Measurements from ENCODE around the gene DPP4.

DPP4 gene

DNA sequence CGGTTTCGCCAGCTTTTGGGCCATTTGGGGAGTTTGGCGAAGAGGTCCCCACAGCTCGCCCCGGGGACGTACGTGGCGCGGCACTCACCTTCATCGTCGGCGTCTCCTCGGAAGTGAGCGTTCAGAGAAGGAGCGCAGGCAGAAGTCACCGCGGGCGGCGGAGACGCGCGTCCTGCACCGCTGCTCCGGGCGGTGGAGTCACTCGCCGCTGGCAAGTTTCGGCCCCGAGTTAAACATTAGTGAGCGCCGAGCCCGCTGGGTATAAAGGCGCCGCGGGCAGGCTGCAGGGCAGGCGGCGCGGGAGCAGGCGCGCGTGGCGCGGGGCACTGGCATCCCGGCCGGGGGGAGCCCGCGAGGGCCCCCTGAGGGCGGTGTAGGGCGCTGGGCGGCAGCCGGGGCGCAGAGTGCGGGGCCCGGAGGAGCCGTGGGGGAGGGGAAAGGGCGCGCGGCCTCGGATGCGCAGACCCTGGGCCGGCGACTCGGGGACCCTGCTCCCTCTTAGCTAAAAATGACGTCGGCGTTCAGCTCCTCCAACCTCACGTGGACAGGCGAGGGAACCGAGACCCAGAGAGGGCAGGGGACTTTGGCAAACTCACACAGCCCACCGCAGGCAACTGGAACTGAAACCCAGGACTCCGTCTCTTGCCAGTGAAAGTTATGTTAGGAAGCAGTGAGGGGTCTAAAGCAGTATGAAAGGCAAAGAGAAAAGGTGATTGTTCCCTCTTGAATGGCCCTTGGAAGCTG is at the start of gene DPP4:
Gene DPP4, minus strand, starts transcription at position 328 of the 744 bp plus-strand sequence. Its CDS starts 234 bp downstream, at position 94.
- DNase-seq: peak; percentile 5

DNA sequence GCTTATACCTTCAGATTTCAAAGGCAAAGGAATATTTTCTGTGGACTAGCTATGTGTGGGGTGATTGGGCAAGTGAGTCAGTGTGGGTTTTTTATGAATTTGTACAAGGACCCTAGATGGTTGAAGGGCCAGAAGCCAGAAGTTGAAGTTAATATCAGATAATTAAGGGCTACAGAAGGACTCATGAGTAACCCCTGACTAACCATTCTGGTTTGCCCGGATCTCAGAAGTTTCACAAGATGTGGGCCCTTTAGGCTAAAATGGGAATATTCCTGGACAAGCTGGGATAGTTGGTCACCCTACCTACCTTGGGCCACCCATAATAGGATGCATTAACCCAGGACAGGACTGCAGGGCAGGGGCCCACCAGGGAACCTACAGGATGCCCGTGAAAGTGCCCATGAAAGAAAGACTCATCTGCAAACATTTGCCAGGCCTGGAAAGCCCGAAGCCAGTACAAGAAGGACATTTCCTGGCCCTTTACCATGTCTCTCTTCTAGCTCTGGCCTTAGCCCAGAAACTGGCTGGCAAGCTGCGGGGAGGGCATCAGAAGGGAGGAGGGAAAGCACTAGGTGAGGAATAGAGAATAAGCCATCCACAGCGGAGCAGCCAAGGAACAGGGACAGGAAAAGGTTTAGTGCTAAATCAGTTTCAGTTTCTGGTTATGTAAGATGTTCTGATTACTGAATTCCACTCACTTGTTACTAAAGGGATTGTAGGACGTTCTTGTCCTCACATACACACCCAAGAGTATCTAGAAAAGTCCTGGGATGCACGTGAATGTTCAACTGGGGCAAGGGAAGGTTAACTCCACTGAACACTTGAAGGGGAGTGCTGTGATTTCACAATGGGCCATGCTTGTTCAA is 44.4 kb upstream of the DPP4 start:
- DNase-seq: no peak

DNA sequence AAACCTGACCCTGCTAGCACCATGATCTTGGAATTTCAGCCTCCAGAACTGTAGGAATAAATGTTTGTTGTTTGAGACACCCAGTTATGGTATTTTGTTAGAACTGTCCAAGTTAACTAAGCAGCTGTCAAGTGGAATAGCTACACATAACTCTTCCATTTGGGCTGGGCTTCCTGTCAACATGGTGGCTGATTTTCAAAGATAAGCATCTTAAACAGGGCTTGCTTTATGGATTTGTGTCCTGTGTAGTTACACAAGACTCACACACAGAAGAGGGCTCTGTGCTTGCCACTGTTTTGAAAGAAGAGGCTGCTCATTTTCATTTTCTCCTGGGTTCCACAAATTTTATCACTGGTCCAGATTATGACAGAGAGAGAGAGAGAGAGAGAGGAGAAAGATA is 42.3 kb upstream of the DPP4 start:
- DNase-seq: no peak

DNA sequence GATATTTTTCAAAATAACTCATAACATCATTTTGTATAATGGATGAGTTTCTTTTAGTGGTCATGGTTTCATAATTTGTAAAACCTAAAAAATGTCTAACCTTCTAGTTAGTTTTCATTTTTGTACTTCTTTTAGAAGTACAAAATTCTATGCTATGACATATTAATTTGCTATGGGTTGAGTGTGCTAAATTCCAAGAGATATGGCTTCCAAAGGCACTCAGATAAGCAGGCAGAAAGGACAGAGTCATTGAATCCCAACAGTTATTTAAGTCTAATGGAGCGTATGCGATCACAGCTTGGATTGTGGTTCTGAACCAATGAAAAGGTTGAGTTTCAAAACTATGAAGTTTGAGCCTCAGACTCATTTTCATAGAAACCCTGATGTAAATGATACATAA is 41.1 kb upstream of the DPP4 start:
- no peak for DNase-seq

DNA sequence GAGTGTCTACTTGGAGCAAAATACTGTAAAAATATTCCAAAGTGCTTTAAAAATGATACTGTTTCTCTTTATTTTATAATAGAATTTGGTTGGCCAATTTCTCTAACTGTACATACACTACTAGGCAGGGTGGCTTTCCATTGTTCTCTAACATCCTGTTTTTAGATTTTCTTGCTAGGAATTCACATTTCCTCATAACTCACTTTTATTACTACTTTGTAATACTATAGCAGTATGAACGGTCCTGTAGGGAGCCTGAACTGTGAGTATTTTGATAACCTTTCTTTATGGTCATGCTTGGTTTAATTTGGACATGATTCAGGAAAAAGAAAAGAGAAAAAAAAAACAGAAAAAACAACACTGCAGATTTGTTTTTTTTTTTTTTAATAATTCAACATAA is 40.3 kb upstream of the DPP4 start:
- no peak for DNase-seq

DNA sequence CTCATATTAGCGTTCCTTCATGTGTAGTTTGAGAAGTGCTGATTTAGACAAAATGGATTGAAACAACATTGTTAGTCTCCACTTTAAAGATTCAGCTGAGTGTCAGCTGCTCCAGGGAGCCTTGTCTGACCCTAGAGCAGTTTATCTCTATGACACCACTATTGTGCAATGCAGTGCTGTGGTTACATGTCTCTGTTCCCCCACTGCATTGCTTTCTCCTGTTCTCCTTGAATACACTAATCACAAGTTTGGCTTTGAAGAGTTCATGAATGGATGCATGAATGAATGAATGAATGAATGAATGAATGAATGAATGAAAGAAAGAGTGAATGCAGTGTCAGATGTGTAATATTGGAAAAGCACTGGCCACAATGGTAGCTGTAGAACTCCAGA is 39.8 kb upstream of the DPP4 start:
- no peak for DNase-seq

DNA sequence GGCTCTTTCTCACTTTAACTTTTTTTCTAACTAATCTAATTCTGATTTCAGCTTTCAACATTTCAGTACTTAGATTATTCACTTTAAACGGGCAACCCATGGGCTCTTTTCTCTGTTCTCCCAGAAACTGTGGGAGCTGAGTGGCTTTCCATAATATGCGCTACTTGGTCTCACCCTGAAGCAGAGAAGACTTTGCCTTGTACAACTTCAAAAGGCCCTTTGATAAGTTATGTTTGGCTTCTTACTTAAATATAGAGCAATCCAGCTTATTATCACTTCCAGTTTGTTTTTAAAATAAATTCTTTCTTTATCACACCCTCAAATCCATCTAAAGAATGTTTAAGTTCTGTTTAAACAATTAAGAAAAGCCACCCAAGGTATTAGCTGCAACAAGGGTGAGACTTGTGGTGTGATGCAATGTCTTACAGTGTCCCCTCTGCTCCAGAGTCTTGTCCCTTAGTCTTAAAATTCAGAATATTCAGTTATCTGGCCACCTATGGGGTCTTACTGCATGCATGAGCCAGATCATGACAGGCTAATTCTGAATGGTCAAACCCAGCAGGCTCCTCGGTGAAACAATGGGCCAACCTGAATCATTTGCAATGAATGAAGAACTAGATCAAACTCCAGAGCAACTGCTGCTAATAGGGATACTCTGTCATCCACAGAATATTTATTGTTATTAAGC is 39.2 kb upstream of the DPP4 start:
- DNase-seq: no peak

DNA sequence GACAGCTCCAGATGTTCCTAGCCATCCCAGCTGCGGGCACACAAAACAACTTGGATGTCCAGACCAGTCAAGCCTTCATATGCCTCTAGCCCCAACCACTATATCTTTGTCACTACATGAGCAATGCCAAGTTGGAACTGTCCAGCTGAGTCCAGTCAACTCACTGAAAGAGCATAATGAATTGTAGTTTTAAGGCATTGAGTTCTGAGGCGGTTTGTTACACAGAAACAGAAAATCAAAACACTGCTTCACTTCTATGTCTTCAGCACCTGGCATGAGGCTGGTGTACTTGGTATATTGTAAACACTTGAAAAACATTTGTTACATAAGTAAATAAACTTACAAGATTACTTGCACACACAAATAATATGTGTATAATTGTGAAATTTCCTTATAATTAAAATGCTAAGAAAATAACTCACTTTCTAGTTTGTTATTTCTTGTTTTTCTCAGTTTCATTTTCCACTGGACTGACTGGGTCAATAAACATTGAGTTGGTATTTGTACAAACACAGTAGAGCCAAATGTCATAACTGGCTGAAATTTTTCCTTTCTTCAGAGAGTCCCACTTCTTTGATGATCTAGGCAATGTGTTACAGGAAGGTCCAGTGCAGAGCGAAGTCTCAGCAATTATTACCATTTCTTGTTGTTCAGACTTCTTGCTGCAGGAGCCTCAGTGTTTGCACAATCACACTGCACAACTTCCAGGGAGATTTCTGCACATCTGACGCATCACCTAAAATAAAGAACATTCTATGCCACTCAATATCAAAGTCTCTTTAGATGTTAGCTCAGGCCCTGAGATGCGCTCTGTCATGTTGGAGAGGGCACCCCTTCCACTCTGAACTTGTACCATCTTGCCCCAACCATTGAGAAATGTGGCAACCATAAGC is 38.2 kb upstream of the DPP4 start:
- no peak for DNase-seq

DNA sequence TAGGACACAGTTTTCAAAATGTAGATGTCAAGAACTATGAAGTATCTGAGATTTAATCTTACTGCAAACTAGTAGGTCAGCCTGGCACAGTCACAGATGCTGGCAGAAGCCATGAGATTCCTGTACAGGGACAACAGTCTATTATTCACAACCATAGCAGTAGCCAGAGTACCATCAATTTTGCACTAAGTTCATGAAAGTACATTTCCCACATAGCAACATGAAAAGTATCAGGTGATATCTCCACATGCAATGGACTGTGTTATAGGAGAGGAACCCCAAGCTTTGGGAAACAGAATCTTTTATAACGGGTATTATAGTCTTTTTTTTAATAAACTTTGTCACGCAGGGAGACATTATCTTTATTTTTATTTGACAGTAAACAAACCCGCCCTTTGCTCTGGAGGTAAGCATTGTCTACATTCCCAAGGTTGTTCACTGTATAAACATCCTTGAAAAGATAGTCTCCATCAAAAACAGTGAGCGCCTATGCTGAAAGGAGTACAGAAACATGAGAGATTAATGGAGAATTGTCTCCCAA is 33.4 kb upstream of the DPP4 start:
- no peak for DNase-seq

DNA sequence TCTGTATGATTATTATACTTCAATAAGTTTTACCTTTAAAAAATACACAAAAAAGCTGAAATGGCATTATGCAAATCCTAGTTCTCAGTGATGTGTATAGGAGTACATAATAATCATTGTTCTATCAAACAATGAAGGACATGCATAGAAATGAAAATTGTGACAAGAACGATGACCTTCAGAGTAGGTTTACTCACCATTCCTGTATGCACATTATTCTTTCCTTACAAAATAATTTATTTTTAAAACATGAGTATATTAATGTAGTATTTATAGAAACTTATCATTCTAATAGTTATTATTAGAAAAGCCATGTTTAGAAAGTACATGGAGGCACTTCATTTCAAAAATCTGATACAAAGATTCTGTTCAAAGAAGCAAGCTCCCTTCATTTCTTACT is 32.7 kb upstream of the DPP4 start:
- DNase-seq: no peak

DNA sequence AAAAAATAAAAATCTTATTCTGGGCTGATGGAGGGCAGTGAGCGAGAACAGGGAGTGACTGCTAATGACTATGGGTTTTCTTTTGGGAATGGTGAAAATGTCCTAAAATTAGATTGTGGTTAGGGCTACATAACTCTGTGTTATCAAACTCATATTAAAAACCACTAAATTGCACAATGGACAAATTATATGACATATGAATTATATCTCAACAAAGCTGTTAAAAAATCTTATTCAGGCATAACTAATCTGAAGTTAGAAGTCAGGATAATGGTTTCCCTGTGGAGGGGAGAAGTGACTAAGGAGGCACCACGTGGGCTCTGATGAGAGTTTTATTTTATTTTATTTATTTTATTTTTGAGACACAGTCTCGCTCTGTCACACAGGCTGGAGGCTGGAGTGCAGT is 32.1 kb upstream of the DPP4 start:
- no peak for DNase-seq

DNA sequence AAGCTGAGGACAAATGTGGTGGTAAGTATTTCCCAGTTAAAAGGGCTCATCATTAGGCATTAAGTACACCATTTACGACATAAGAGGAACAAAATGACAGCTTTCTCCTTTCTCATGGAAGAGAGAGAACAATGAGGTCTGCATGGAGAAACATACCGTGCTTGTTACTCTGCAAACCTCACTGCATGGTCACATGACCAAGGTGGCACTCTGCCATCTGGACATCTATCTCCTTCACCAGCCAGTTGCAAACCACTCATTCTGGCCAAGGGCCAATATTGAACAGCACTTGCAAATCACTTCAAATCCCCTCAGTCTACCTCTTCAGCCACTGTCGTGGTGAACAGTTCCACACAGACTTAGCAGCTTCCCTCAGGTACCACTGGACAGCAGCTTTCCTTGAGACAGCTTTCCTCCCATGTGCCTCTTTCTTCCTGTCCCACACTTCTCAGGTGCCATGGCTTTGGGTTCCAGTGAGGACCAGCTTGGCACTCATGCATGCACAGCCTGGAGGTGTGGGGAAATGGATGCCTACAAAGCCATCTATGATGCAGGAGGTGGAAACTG is 29.5 kb upstream of the DPP4 start:
- DNase-seq: no peak

DNA sequence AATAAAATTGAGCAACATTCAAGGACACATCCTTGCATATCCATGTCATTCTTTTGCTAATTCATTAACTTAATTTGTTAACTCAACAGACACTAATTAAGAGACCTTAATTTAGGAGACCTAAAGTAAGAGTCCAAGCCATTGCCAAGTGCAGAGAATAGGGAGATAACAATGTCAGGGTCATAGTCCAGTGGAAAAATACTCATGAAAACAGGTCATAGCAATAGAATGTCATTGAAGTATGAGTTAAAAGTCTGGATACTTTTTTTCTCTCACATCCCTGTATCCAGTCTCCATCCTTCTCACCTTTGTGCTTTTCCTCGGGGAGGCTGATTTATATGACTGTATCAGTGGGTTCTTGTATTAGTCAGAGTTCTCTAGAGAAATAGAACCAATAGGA is 26.6 kb upstream of the DPP4 start:
- no peak for DNase-seq

DNA sequence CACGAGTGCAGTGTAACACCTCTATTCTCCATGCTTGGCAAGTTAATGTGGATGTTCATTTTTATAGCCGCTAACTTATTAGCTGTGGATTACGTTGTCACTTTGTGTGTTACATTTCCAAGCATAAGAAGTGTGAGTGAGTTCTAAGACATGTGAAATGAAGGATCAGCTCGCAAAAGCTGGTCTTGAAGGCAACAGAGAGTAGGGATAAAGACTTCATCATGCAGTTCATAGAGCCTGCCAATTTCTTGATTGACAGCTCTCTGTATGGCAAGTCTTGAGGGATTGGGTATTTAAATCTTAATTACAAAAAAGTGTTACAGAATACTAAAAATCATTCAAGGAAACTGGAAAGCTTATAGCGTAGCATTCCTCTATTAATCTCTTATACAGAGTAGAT is 25.8 kb upstream of the DPP4 start:
- no peak for DNase-seq

DNA sequence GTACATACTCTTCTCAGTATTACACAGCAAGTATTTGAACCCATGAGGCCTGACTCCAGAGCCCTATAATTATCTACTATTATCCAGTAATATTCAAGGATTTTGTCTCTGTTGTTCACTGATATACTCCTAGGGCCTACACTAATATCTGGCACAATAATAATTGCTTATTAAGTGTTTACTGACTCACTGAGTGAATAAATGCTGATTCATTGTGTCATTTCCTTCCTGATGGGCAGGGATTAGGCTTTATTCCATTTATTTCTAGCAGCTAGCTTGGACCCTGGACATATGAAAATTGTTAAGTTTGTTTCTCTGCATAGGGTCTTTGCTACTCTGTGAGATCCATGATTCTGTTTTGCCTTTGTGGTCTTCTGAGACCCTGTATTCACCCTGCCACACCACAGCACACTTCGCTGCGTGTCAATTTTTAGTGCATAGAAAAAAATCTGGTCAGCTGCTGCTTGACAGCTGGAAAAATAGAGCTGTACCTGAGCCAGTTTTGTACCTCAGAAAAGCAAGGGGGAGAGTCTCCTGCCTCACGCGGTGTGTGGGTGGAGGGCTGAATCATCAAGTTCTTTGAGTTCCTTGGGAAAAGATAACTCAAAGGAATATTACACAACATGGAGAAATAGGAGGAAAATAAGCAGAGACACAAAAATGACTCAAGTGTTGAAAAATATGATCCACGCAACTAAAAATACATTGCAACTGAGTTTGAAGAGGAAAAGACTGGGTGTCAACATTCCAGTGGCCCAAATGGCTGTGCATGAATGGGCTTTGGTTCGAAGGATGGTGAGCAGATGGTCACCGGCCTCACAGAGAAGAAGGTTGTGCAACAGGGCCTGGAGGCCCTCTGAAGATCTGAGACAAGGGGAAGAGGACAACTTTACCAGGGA is 18.9 kb upstream of the DPP4 start:
- no peak for DNase-seq

DNA sequence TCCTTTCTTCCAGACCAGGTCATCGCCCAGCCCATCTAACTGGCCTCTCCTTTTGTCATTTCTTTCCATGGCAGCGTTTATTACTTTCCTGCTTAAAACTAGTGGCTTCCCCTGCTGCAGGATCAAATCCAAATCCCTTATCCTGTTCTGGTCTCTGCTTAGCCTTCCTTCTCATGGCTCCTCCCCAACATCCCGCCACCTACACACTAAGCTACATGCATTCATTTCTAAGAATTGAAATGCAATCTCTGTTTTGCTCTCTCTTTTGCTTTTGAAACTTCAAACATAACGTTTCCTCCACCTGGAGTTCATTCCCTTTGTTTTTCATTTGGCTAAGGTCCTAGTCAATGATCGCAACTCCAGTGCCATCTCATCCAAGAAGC is 18.0 kb upstream of the DPP4 start:
- DNase-seq: no peak

DNA sequence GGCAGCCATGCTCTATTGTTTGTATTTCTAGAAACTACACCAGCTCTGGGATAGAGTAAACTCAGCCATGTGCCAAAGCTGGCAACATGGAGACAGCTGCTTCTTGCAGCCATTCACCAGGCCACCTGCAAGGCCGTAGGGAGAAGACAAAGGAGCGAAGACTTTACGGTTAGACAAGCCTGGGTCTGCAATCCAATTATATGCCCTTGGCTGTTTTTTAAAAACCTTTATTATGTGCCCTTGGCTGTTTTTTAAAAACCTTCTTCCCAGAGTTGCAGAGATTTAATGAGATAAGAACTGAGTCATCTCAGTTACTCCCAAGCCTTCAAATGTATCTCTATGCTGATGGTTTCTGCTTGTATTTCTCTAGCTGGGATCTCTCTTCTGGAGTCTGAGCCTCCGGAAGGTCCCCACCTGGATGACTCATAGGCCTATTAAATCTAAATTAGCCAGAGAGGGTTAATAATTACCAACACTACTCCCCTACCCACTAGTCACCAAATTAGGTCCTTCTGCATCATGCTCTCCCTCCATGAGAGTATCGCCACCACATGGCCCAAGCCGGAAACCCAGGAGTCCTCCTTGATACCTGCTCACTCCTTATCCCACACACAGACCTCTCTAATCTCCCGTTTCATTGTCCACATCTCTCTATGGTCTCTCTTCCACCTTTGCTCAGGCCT is 17.5 kb upstream of the DPP4 start:
- no peak for DNase-seq

DNA sequence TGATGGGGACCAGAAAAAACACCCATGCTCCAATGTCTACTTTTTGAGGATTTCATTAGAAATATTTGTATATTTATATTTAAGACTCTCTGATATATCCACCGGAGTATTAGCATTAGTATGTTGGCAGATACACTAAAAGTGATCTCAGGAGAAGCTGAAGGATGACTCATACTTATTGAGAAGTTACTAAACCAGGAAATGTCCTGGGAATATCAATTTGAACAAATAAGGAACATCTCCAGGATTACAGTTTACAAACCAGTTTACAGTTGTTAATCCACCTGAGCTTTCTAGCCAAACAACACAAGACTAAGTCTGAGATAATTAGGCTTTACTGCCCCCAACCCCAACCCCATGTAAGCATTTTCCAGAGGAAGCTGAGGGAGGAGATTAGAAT is 16.1 kb upstream of the DPP4 start:
- no peak for DNase-seq

DNA sequence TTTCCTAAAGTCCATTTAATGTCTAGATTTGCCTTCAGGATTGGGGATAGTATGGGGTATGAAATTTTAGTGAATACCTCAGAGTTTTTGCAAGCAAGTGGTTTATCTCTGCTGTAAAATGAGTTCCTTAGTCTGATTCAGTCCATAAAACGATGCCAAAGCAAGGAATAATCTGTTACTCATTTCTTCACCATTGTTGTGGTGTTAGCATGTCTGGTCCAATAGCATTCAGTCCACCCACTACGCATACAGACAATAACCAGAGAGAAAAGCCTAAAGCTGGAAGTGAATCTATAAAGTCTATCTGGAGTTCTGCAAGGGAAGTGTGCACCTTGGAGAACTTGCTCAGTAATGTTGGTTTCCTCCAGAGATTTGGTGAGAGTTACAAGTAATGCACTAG is 12.9 kb upstream of the DPP4 start:
- DNase-seq: no peak

DNA sequence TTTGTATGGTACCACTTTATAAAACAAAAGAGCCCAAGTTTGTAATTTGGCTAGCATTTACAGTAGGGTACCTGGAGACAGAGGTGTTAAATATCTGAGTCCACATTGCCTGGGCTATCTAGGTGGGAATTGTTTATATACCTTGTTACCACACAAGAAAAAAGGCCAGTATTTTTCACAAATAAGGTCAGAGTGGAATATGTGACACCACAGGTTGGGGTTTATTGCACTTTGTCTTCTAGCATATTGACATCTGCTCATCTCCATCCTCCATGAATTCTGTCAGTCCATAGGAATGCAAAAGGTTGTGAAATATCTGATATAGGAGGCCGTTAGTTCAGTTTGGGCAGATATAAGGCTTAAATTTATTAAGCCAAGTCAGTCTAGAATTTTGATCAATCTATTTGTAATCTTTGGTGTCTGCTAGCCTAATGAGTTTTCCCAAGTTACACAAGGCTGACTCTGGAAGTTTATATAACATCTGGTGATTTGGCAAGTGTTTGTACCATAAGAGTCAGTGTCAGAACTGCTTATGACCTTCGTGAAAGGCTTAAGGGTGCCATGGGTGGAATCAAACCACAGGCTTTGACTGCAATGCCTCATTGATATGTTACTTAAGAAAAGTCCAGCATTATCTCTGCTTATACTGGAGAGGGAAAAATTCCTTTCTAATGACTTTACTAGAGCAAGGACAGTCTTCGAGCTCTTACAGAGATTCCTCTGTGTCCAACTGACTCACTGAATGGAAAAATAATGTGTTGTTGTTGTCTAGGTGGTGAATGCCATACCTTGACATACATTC is 11.3 kb upstream of the DPP4 start:
- no peak for DNase-seq

Data from NCI-H2107 (cell line).